ENCODE data around the gene RPH3AL.

Gene RPH3AL

GRCh38 chr17:269616-270514, 82.7 kb downstream of the RPH3AL start:
- H3K36me3 ChIP-seq, result peaks cover 26% of the 10 kb centered on the region
- peaks cover 8% of the 10 kb centered on the region; the same call in 1 of the 2 replicates for H4K20me1 ChIP-seq
- 0 out of 2 replicates have a peak overlapping the region, but pooled peaks have one; percentile 12 for H3K4me2 ChIP-seq
- no peaks in the 10 kb centered on the region for H3K27me3 ChIP-seq
- H3K27ac ChIP-seq, result no peak overlapping the region
- peaks cover 4% of the 10 kb centered on the region; the same call in 1 of the 2 replicates for H3K9me3 ChIP-seq
- no peak overlapping the region for H3K9ac ChIP-seq
- no peak overlapping the region for H3K4me3 ChIP-seq
- peaks cover 7% of the 10 kb centered on the region; the same call in 1 of the 2 replicates for H3K4me1 ChIP-seq
- no peak for TF ChIP-seq Cebpa-rat (IDR thresholded peaks at IDR 0.05)

- Histone ChIP-seq H3K27me3 (no peaks in the 10 kb centered on the region), H3K4me2 (peak overlapping the region; percentile 13; the same call in 1 of the 2 replicates), H3K4me3 (no peak overlapping the region), H3K36me3 (peaks cover 37% of the 10 kb centered on the region), H3K9ac (no peak overlapping the region), H4K20me1 (peaks cover 8% of the 10 kb centered on the region; the same call in 1 of the 2 replicates), H3K9me3 (peaks cover 27% of the 10 kb centered on the region), H3K4me1 (peaks cover 7% of the 10 kb centered on the region; the same call in 1 of the 2 replicates), H3K27ac (no peak overlapping the region)
- TF ChIP-seq Cebpa-rat (IDR thresholded peaks at IDR 0.05), result no peak
Measured at GRCh38 chr17:266701-267667, 85.6 kb downstream of the RPH3AL start.

- H3K9ac ChIP-seq, result no peak overlapping the region
- TF ChIP-seq Cebpa-rat (IDR thresholded peaks at IDR 0.05), result no peak
- peaks cover 8% of the 10 kb centered on the region; the same call in 1 of the 2 replicates for H4K20me1 ChIP-seq
- no peak overlapping the region for H3K4me3 ChIP-seq
- H3K27ac ChIP-seq, result no peak overlapping the region
- H3K36me3 ChIP-seq, result peaks cover 37% of the 10 kb centered on the region
- H3K9me3 ChIP-seq, result peaks cover 31% of the 10 kb centered on the region
- no peaks in the 10 kb centered on the region for H3K27me3 ChIP-seq
- H3K4me1 ChIP-seq, result peaks cover 11% of the 10 kb centered on the region; the same call in 1 of the 2 replicates
- H3K4me2 ChIP-seq, result no peak overlapping the region
Measured at GRCh38 chr17:266219-266618, 86.4 kb downstream of the RPH3AL start.

- no peak overlapping the region for H3K9ac ChIP-seq
- H3K36me3 ChIP-seq, result peaks cover 37% of the 10 kb centered on the region
- H3K27me3 ChIP-seq, result no peaks in the 10 kb centered on the region
- peaks cover 16% of the 10 kb centered on the region for H3K4me1 ChIP-seq
- no peak overlapping the region for H3K4me3 ChIP-seq
- H4K20me1 ChIP-seq, result peaks cover 8% of the 10 kb centered on the region; the same call in 1 of the 2 replicates
- no peak overlapping the region for H3K4me2 ChIP-seq
- H3K9me3 ChIP-seq, result peaks cover 31% of the 10 kb centered on the region
- no peak overlapping the region for H3K27ac ChIP-seq
- TF ChIP-seq Cebpa-rat (IDR thresholded peaks at IDR 0.05), result no peak
Measured at GRCh38 chr17:265718-266117, 86.9 kb downstream of the RPH3AL start.

- Histone ChIP-seq H3K4me3 (no peak overlapping the region), H3K27ac (no peak overlapping the region), H3K36me3 (peaks cover 30% of the 10 kb centered on the region), H3K4me1 (peaks cover 28% of the 10 kb centered on the region), H3K27me3 (no peaks in the 10 kb centered on the region), H3K4me2 (no peak overlapping the region), H3K9ac (no peak overlapping the region), H3K9me3 (peaks cover 31% of the 10 kb centered on the region), H4K20me1 (peaks cover 22% of the 10 kb centered on the region; the same call in 1 of the 2 replicates)
- no peak for TF ChIP-seq Cebpa-rat (IDR thresholded peaks at IDR 0.05)
Measured at GRCh38 chr17:263773-264172, 88.8 kb downstream of the RPH3AL start.

- Histone ChIP-seq H3K4me1 (peaks cover 29% of the 10 kb centered on the region), H3K36me3 (peaks cover 31% of the 10 kb centered on the region), H3K27me3 (no peaks in the 10 kb centered on the region), H3K9ac (no peak overlapping the region), H3K27ac (no peak overlapping the region), H3K4me3 (no peak overlapping the region), H3K4me2 (no peak overlapping the region), H3K9me3 (peaks cover 31% of the 10 kb centered on the region), H4K20me1 (peaks cover 22% of the 10 kb centered on the region; the same call in 1 of the 2 replicates)
- TF ChIP-seq Cebpa-rat (IDR thresholded peaks at IDR 0.05), result no peak
Measured at GRCh38 chr17:263271-263670, 89.3 kb downstream of the RPH3AL start.

GRCh38 chr17:261635-262034, 91.0 kb downstream of the RPH3AL start:
- H3K27me3 ChIP-seq, result no peaks in the 10 kb centered on the region
- peaks cover 14% of the 10 kb centered on the region; the same call in 1 of the 2 replicates for H4K20me1 ChIP-seq
- no peak overlapping the region for H3K9ac ChIP-seq
- H3K36me3 ChIP-seq, result peaks cover 36% of the 10 kb centered on the region
- H3K9me3 ChIP-seq, result peaks cover 31% of the 10 kb centered on the region
- no peak overlapping the region for H3K27ac ChIP-seq
- H3K4me3 ChIP-seq, result no peak overlapping the region
- H3K4me2 ChIP-seq, result no peak overlapping the region
- no peak for TF ChIP-seq Cebpa-rat (IDR thresholded peaks at IDR 0.05)
- H3K4me1 ChIP-seq, result peaks cover 29% of the 10 kb centered on the region

- Histone ChIP-seq H3K4me2 (peak overlapping the region; percentile 59; the same call in 1 of the 2 replicates), H3K27ac (no peak overlapping the region), H3K4me1 (peaks cover 29% of the 10 kb centered on the region), H3K27me3 (no peaks in the 10 kb centered on the region), H3K36me3 (peaks cover 36% of the 10 kb centered on the region), H3K4me3 (no peak overlapping the region), H3K9ac (0 out of 2 replicates have a peak overlapping the region, but pooled peaks have one; percentile 6), H3K9me3 (peaks cover 31% of the 10 kb centered on the region), H4K20me1 (peaks cover 14% of the 10 kb centered on the region; the same call in 1 of the 2 replicates)
- TF ChIP-seq Cebpa-rat (IDR thresholded peaks at IDR 0.05), result no peak
Measured at GRCh38 chr17:260944-261343, 91.7 kb downstream of the RPH3AL start.

Measured in BLaER1 (cell line).